ENCODE measurements around the gene CDH6.

Gene CDH6

DNA sequence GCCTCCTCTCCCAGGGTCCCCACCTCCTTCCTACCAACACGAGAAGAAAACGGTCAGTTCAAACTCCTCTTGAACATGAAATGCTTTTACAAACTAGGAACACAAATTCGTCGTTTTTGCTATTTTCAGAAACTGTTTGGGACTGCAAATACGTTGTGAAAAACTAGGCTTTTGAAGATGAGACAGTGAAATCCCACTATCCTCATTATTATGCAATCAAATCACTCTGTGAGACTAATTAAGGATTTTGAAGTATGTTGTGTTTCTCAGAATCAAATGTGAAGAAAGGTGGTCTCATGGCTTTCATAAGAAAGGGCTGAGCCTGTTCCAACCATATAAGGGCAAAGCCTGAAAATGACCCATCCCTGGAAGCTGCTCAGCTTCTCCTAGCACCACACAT, 33.2 kb downstream of the CDH6 start:
- Histone ChIP-seq H3K36me3 (ENCODE audit: low read length) (no peaks in the 10 kb centered on the region), H3K9ac (ENCODE audit: low read length) (no peak overlapping the region), H3K9me3 (ENCODE audit: insufficient read depth, low read length) (no peaks in the 10 kb centered on the region), H3K27me3 (ENCODE audit: low read length) (no peaks in the 10 kb centered on the region), H2AFZ (ENCODE audit: low read depth, low read length, severe bottlenecking) (no peak overlapping the region), H3K4me2 (ENCODE audit: low read depth, low read length, poor library complexity, severe bottlenecking) (no peak overlapping the region), H3K79me2 (ENCODE audit: insufficient read depth, low read length) (no peaks in the 10 kb centered on the region), H3K9me2 (replicated peaks; ENCODE audit: insufficient read depth, low read length) (no peaks in the 10 kb centered on the region), H3K4me3 (ENCODE audit: insufficient read depth, low read length, poor library complexity, severe bottlenecking) (no peak overlapping the region), H4K20me1 (ENCODE audit: low read depth, low read length) (no peaks in the 10 kb centered on the region), H3K27ac (ENCODE audit: low read depth, low read length) (no peak overlapping the region), H3F3A (ENCODE audit: insufficient read depth) (no peaks in the 10 kb centered on the region)
- TF ChIP-seq, protein P1, sequence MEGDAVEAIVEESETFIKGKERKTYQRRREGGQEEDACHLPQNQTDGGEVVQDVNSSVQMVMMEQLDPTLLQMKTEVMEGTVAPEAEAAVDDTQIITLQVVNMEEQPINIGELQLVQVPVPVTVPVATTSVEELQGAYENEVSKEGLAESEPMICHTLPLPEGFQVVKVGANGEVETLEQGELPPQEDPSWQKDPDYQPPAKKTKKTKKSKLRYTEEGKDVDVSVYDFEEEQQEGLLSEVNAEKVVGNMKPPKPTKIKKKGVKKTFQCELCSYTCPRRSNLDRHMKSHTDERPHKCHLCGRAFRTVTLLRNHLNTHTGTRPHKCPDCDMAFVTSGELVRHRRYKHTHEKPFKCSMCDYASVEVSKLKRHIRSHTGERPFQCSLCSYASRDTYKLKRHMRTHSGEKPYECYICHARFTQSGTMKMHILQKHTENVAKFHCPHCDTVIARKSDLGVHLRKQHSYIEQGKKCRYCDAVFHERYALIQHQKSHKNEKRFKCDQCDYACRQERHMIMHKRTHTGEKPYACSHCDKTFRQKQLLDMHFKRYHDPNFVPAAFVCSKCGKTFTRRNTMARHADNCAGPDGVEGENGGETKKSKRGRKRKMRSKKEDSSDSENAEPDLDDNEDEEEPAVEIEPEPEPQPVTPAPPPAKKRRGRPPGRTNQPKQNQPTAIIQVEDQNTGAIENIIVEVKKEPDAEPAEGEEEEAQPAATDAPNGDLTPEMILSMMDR (IDR thresholded peaks at IDR 0.05; ENCODE audit: insufficient read depth, low read length, poor library complexity, severe bottlenecking), result no peak
- TF ChIP-seq EZH2phosphoT487 (conservative IDR thresholded peaks at IDR 0.05; ENCODE audit: low read length), result no peak

DNA sequence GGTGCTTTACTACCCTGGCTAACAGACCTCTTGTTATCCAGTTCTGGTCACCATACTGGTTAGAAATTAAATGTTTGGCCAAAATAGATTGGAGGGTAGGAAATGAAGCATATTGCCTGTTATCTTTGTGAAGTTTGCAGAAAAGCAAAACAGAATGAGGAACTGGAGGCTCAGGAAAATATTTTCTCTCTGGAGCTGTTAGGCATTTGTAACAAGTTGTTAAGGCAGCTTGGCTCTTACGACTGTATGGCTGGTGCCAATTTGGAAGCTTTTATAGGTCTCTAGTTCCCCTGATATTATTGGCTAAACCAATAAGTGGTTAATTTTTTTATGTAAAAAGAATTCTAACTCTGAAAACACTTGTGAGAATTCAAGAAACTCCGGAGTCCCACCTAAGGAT, 35.8 kb downstream of the CDH6 start:
- no peaks in the 10 kb centered on the region for H3K27me3 ChIP-seq (ENCODE audit: low read length)

DNA sequence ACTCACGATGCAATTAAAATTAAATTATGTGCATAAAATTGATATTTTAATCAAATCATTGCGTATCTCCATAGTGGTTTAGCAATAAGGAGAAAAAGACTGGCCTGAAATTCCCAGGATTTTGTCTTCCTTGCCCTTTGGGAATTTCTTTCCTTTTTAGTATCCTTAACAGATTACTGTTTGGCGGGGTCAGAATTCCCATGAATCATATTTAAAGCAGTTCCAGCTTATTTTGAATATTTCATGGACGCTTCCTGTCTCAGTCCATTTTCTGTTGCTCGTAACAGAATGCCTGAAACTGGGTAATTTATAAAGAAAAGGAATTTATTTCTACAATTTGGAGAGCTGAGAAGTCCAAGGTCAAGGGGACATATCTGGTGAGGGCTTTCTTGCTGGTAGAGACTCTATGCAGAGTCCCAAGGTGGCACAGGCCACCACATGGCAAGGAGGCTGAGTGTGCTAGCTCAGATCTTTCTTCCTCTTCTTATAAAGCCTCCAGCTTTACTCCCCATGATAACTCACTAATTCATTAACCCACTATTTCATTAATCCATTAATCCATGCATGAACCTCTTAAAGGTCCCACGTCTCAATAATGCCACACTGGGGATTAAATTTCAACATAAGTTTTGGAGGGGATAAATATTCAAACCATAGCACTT, 37.8 kb downstream of the CDH6 start:
- Histone ChIP-seq H3K36me3 (ENCODE audit: low read length) (no peaks in the 10 kb centered on the region), H4K20me1 (ENCODE audit: low read depth, low read length) (no peaks in the 10 kb centered on the region), H2AFZ (ENCODE audit: low read depth, low read length, severe bottlenecking) (no peak overlapping the region), H3K9me3 (ENCODE audit: insufficient read depth, low read length) (no peaks in the 10 kb centered on the region), H3K79me2 (ENCODE audit: insufficient read depth, low read length) (no peaks in the 10 kb centered on the region), H3K27ac (ENCODE audit: low read depth, low read length) (no peak overlapping the region), H3F3A (ENCODE audit: insufficient read depth) (no peaks in the 10 kb centered on the region), H3K4me3 (ENCODE audit: insufficient read depth, low read length, poor library complexity, severe bottlenecking) (no peak overlapping the region), H3K9me2 (replicated peaks; ENCODE audit: insufficient read depth, low read length) (no peaks in the 10 kb centered on the region), H3K4me2 (ENCODE audit: low read depth, low read length, poor library complexity, severe bottlenecking) (no peak overlapping the region), H3K27me3 (ENCODE audit: low read length) (no peaks in the 10 kb centered on the region), H3K9ac (ENCODE audit: low read length) (no peak overlapping the region)
- no peak for TF ChIP-seq EZH2phosphoT487 (conservative IDR thresholded peaks at IDR 0.05; ENCODE audit: low read length)
- TF ChIP-seq, protein P1 (IDR thresholded peaks at IDR 0.05; ENCODE audit: insufficient read depth, low read length, poor library complexity, severe bottlenecking), result no peak

More for the DNA sequence above, 35.8 kb downstream of the CDH6 start:
- Histone ChIP-seq H3K79me2 (ENCODE audit: insufficient read depth, low read length) (no peaks in the 10 kb centered on the region), H3K36me3 (ENCODE audit: low read length) (no peaks in the 10 kb centered on the region), H4K20me1 (ENCODE audit: low read depth, low read length) (no peaks in the 10 kb centered on the region), H3K9me3 (ENCODE audit: insufficient read depth, low read length) (no peaks in the 10 kb centered on the region), H3K9ac (ENCODE audit: low read length) (no peak overlapping the region), H2AFZ (ENCODE audit: low read depth, low read length, severe bottlenecking) (no peak overlapping the region), H3K4me2 (ENCODE audit: low read depth, low read length, poor library complexity, severe bottlenecking) (no peak overlapping the region), H3K4me3 (ENCODE audit: insufficient read depth, low read length, poor library complexity, severe bottlenecking) (no peak overlapping the region), H3K27ac (ENCODE audit: low read depth, low read length) (no peak overlapping the region), H3K9me2 (replicated peaks; ENCODE audit: insufficient read depth, low read length) (no peaks in the 10 kb centered on the region), H3F3A (ENCODE audit: insufficient read depth) (no peaks in the 10 kb centered on the region)
- TF ChIP-seq, protein P1 (IDR thresholded peaks at IDR 0.05; ENCODE audit: insufficient read depth, low read length, poor library complexity, severe bottlenecking), result no peak
- no peak for TF ChIP-seq EZH2phosphoT487 (conservative IDR thresholded peaks at IDR 0.05; ENCODE audit: low read length)

Data from SU-DHL-6 (cell line).